22Rv1 (cell line): ENCODE results near the gene ZNF35.
A peak's percentile ranks its signal among the peaks of the same experiment; 100 is the strongest.

Experiments used
- H3K27ac ChIP-seq: fragments of 450-650 bp; 2 replicates; pipeline ENCODE4 v1.5.1; 2017
- ZFX ChIP-seq: fragments of 450-650 bp; IDR thresholded peaks from 2 replicates; pipeline ENCODE4 v1.6.1; 2017; ENCODE audit warnings: antibody characterized with exemption, borderline replicate concordance
- TF ChIP-seq, protein P1 (sequence below): fragments of 450-650 bp; IDR thresholded peaks from 2 replicates; pipeline ENCODE4 v1.5.1; 2017; ENCODE audit warnings: mild to moderate bottlenecking

The ZNF35 gene

DNA sequence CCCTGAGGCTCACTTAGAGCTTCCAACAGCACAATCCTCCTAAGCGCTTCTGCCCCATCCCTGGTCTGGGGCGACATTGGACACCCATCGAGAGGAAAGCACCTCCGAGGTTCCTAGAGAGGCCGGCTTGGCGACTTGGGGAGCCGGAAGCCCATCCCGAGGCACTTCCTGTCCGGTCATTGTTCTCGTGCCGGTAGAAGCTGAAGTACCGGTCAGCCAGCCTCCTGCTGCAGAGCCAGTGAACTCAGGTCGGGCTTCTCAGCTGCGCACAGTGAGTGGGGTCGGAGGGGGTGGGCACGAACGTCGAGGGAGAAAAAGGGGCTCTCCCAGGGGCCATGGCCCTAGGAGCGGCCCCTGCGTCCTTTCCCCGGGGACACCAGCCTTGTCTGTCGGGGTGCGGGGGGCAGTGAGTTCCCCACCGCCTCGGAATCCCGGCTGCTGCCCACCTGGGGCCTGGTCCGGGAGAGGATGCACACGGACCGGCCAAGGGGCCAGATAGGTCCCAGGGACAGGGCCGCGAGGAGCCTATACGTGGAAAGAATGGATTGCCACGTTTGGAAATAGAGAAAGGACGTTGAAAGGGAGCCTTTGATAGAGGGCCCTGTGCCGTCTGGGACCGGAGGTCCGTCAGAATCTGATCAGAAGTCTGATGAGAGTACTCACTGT is at the start of gene ZNF35:
ZNF35 (plus strand) TSS at position 169 of the 666 bp plus-strand sequence. CDS start 2,336 bp downstream, outside the sequence.
- TF ChIP-seq, protein P1, sequence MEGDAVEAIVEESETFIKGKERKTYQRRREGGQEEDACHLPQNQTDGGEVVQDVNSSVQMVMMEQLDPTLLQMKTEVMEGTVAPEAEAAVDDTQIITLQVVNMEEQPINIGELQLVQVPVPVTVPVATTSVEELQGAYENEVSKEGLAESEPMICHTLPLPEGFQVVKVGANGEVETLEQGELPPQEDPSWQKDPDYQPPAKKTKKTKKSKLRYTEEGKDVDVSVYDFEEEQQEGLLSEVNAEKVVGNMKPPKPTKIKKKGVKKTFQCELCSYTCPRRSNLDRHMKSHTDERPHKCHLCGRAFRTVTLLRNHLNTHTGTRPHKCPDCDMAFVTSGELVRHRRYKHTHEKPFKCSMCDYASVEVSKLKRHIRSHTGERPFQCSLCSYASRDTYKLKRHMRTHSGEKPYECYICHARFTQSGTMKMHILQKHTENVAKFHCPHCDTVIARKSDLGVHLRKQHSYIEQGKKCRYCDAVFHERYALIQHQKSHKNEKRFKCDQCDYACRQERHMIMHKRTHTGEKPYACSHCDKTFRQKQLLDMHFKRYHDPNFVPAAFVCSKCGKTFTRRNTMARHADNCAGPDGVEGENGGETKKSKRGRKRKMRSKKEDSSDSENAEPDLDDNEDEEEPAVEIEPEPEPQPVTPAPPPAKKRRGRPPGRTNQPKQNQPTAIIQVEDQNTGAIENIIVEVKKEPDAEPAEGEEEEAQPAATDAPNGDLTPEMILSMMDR = no peak
- TF ChIP-seq ZFX = no peak
- no peak within 1 kb of the TSS for H3K27ac ChIP-seq

GRCh38 chr3:44601749-44602148 is 46.8 kb upstream of the ZNF35 start:
- no peak for TF ChIP-seq ZFX
- TF ChIP-seq, protein P1 = no peak
- no peak overlapping the region for H3K27ac ChIP-seq

- no peak overlapping the region for H3K27ac ChIP-seq
Observed at GRCh38 chr3:44612678-44613077, 35.9 kb upstream of the ZNF35 start.

GRCh38 chr3:44624749-44625480 is 23.6 kb upstream of the ZNF35 start, which contains the start of gene ZNF197:
Gene ZNF197, plus strand, starts transcription at chr3:44625036. Its CDS starts 4,119 bp downstream, at chr3:44629155.
- H3K27ac ChIP-seq = 0 out of 2 replicates have a peak within 1 kb of the TSS, but pooled peaks have one; percentile 37
- TF ChIP-seq ZFX = no peak
- TF ChIP-seq, protein P1 = no peak

More at GRCh38 chr3:44612678-44613077, 35.9 kb upstream of the ZNF35 start:
- no peak for TF ChIP-seq ZFX
- TF ChIP-seq, protein P1 = no peak

GRCh38 chr3:44628716-44629115 is 19.8 kb upstream of the ZNF35 start:
- no peak for TF ChIP-seq ZFX
- TF ChIP-seq, protein P1 = no peak
- no peak overlapping the region for H3K27ac ChIP-seq

DNA sequence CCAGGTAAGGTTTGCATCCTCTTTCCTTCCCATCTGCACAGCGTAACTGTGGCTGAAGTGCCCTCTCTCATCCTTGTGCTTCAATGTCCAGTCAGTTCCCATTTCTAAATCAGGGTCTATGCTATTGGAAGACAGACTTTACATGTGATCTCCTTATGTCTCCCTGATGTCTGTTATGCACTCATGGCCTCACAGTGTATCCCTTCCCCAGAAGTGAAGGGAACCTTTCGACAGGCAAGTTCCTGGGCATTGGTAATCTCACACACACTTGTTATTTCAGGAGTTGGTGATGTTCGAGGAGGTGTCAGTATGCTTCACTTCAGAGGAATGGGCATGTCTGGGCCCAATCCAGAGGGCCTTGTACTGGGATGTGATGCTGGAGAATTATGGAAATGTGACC is 16.3 kb upstream of the ZNF35 start:
- TF ChIP-seq ZFX = no peak
- TF ChIP-seq, protein P1 = no peak
- no peak overlapping the region for H3K27ac ChIP-seq

DNA sequence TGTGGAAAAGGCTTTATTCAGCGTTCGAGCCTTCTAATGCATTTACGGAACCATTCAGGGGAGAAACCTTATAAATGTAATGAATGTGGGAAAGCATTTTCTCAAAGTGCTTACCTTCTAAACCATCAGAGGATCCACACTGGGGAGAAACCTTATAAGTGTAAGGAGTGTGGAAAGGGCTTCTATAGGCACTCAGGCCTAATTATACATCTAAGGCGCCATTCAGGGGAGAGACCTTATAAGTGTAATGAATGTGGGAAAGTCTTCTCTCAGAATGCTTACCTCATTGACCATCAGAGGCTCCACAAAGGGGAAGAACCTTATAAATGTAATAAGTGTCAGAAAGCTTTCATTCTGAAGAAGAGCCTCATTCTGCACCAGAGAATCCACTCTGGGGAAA is 6.2 kb upstream of the ZNF35 start:
- TF ChIP-seq ZFX = no peak
- TF ChIP-seq, protein P1 = no peak
- H3K27ac ChIP-seq = no peak overlapping the region
